ENCODE results near the gene DTNB. TPM values are rescaled to one million over a fixed set of nuclear protein-coding genes. Genes with fewer than 3 reads are reported as not detected.
"Not testable (repeated sequence)": the region's sequence is repeated elsewhere in the genome, so short reads cannot be mapped to it uniquely, and the experiment has no call there.

The DTNB gene
- polyA plus RNA-seq, 3 donors: 17.0 to 20.4 (median 19.6) TPM

DNA sequence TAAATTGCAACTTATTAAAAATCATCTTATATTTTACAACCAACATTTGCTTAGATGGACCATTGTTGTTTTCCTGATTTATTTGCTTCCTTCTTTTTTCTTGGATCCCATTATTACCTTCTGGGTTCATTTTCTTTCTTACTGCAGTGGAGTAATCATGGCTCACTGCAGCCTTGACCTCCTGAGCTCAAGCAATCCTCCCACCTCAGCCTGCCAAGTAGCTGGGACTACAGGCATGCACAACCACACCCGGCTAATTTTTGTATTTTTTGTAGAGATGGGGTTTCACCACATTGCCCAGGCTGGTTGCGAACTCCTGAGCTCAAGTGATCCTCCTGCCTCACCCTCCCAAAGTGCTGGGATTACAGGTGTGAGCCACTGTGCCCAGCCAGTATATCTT lies 123.8 kb downstream of the DTNB start:
- DNase-seq (ENCODE audit: low read depth in 3 of 3, low spot score in 2 of 3): not testable (repeated sequence)

DNA sequence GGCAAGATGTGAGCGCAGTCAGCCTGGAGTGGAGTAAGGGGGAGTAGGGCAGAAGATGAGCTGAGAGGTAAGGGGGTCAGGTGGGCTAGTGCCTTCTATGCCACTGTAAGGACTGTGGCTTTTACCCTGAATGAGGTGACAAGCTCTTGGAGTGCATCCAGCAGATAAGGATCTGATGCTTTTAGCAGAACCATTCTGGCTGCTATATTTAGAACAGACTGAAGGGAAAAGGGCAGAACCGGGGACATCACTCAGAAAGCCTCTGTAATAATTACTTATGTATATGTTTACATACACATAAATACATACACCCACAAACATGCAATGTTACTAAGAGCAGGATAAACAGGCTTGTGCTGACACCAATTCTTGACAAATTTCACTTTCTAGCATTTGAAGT lies 124.8 kb downstream of the DTNB start:
- DNase-seq (ENCODE audit: low read depth in 3 of 3, low spot score in 2 of 3): no peak

DNA sequence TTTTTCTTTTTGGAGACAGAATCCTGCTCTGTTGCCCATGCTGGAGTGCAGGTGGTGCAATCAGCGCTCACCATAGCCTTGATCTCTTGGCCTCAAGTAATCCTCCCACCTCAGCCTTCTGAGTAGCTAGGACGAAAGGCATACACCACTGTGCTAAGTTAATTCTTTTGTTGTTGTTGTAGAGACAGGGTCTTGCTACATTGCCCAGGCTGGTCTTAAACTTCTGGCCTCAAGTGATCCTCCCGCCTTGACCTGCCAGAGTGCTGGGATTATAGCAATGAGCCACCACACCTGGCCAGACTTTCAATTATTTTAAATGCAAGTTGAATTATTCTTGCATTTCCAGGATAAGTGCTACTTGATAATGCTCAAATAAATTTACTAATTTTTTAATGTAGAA lies 126.5 kb downstream of the DTNB start:
- no peak for DNase-seq (ENCODE audit: low read depth in 3 of 3, low spot score in 2 of 3)

DNA sequence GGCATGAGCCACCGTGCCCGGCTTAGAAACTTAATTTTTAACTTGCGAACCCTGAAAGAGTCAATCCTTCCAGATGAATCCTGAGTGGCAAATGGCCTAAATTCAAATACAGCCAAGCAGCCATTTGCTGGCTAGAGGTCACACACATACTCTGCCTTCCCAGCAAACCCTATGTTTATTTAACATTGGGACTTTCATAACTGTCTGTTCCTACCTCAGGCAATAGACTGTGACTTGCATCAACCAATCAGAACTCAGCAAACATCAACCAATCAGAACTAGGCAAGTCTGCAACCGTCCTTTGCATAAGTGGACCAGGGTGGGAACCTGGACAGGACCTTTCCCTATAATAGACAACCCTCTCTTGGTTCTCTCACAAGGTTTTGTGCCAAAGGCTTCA lies 127.5 kb downstream of the DTNB start:
- DNase-seq (ENCODE audit: low read depth in 3 of 3, low spot score in 2 of 3): no peak

DNA sequence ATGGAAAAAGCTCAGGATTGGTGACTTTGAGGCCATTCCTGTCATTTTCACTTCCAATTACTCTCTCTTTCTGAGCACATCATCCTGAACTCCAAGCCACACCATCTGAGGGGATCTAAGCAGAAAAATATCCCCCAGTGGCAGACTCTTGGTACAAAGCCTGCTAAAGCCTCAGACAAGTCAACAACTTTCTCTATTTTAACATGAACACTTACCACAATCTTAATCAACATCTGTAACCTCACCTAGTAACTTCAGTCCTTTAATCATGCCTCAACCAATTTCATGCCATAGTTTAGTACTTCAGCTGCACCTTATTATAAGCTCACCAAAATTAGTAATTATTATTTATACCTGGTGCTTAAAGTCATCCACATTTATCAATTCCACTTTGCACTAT lies 128.9 kb downstream of the DTNB start:
- no peak for DNase-seq (ENCODE audit: low read depth in 3 of 3, low spot score in 2 of 3)

DNA sequence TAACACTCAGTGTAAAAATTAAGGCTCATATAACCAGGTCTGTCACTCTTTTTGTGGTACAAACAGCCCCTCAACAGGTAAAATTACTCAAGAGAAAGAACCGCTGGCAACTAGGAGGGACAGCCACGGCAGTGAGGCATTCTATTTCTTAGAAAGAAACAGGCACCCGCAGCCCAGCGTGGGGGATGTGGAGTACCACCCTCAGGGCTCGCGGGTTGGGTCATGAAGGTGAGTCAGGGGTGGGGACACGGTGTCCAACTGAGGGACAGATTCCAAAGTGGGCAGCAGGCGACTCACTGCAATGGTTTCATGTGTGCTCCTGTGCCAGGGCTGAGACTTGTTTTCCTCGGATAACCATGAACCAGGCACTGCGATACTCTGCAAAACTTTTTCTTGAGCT lies 129.4 kb downstream of the DTNB start:
- DNase-seq (ENCODE audit: low read depth in 3 of 3, low spot score in 2 of 3): no peak

DNA sequence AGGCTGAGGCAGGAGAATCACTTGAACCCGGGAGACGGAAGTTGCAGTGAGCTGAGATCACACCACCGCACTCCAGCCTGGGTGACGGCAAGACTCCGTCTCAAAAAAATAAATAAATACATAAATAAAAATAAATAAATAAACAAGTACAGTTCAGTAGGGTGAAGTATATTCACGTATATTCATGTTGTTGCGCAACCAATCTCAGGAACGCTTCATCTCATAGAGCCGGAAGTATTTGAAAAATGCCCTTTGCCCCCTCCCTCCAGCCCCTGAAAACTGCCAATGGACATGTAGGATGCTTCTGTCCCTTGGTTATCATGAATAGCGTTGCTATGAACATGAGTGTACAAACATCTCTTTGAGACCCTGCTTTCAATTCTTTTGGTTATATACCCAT lies 132.0 kb downstream of the DTNB start:
- no peak for DNase-seq (ENCODE audit: low read depth in 3 of 3, low spot score in 2 of 3)

DNA sequence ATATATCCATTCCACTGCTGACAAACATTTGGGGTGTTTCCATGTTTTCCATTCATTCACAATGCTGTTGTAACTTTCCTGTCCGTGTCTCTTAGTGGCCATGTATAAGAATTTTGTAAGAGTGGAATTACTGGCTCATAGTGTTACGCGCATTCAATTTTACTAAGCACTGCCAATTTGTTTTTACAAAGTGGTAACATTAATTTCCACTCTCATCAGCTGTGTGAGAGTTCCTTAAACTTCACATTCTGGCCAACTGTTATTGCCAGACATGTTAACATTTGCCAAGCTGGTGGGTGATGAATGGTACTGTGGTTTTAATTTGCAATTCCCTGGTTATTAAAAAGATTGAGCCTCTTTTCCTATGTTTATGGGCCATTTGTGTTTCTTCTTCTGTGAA lies 134.2 kb downstream of the DTNB start:
- no peak for DNase-seq (ENCODE audit: low read depth in 3 of 3, low spot score in 2 of 3)

DNA sequence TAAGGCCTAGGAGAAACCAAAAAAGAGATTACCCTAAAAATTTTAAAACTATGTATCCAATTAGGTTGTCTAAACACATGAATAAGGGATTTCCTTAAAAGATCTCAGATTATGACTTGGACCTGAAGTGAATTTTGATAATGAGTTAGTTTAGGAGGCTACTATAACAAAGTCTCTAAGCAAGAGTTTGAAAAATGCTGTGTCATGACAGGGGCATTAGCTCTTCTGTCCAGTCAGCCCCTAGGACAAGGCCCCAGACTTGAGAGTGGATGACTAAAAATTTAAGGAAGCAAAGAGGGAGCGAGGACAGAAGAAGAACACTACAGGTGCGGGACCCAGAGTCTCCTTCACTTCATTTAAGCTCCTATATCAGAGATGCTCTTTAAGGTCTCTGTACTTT lies 135.9 kb downstream of the DTNB start:
- no peak for DNase-seq (ENCODE audit: low read depth in 3 of 3, low spot score in 2 of 3)

DNA sequence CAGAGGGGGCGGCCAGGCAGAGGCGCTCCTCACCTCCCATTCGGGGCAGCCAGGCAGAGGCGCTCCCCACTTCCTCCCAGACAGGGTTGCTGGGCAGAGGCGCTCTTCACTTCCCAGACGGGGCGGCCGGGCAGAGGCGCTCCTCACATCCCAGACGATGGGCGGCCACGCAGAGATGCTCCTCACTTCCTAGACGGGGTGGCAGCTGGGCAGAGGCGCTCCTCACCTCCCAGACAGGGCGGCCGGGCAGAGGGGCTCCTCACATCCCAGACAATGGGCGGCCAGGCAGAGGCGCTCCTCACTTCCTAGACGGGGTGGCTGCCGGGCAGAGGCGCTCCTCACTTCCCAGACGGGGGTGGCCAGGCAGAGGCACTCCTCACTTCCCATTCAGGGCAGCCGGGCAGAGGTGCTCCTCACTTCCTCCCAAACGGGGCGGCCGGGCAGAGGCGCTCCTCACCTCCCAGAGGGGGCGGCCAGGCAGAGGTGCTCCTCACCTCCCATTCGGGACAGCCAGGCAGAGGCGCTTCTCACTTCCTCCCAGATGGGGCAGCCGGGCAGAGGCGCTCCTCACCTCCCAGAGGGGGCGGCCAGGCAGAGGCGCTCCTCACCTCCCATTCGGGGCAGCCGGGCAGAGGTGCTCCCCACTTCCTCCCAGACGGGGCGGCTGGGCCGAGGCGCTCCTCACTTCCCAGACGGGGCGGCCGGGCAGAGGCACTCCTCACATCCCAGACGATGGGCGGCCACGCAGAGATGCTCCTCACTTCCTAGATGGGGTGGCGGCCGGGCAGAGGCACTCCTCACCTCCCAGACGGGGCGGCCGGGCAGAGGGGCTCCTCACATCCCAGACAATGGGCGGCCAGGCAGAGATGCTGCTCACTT lies 137.7 kb downstream of the DTNB start:
- DNase-seq (ENCODE audit: low read depth in 3 of 3, low spot score in 2 of 3): not testable (repeated sequence)

DNA sequence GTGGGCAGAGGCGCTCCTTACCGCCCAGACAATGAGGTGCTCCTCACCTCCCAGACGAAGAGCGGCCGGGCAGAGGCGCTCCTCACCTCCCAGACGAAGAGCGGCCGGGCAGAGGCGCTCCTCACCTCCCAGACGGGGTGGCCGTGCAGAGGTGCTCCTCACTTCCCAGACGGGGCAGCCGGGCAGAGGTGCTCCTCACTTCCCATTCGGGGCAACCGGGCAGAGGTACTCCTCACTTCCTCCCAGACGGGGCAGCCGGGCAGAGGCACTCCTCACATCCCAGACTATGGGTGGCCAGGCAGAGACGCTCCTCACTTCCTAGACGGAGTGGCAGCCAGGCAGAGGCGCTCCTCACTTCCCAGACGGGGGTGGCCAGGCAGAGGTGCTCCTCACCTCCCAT lies 138.4 kb downstream of the DTNB start:
- DNase-seq (ENCODE audit: low read depth in 3 of 3, low spot score in 2 of 3): not testable (repeated sequence)

DNA sequence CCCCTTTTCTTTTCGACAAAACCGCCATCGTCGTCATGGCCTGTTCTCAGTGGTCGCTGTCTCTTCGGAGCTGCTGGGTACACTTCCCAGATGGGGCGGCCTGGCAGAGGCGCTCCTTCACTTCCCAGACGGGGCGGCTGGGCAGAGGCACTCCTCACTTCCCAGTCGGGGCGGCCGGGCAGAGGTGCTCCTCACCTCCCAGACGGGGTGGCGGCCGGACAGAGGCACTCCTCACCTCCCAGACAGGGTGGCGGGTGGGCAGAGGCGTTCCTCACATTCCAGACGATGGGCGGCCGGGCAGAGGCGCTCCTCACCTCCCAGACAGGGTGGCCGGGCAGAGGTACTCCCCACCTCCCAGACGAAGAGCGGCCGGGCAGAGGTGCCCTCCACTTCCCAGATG lies 138.9 kb downstream of the DTNB start:
- no peak for DNase-seq (ENCODE audit: low read depth in 3 of 3, low spot score in 2 of 3)

DNA sequence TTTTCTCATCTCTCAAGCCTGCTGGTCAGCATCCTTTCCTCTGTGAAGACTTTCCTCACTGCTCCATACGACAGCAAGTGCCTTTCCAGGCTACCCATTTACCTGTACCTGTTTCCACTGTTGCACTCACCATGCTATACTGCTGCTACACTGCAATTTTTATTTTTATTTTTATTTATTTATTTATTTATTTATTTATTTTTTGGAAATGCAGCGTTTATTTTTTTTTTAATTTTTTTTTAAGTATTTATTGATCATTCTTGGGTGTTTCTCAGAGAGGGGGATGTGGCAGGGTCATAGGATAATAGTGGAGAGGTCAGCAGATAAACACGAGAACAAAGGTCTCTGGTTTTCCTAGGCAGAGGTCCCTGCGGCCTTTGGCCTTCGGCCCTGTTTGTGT lies 139.6 kb downstream of the DTNB start:
- not testable (repeated sequence) for DNase-seq (ENCODE audit: low read depth in 3 of 3, low spot score in 2 of 3)

DNA sequence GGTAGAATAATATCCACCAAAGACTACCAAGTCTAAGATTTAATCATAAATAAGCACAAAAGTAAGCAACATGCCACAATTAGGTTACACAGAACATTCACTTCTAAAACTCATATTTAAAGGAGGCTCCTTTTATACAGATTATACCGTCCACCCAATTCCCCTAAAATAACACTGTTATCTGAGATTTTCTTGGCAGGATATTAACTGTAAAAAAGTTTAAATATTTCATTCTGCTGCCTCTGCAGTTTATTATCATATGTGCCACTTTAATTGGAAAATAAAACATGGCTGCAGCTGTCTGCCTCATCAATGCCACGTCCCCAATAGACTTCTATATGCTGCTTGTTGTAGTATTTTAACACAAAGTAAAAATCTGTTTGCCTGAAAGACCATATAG lies 140.9 kb downstream of the DTNB start:
- no peak for DNase-seq (ENCODE audit: low read depth in 3 of 3, low spot score in 2 of 3)

DNA sequence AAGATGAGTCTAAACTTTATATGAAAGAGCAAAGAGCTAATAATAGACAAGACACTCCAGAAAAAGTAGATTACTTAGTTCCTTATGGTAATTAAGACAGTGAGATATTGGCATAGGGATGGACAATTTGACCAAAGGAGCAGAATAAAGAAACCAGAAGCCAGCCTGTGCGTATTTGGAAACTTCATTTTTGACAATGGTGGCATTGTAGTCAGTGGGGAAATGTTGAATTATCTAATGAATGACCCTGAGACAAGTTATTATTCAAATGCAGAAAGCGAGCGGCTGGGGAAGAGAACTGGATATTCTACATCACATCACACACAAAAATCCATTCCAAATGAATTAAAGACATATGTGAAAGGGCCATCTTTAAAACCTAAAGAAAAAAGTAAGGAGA lies 144.3 kb downstream of the DTNB start:
- no peak for DNase-seq (ENCODE audit: low read depth in 3 of 3, low spot score in 2 of 3)

DNA sequence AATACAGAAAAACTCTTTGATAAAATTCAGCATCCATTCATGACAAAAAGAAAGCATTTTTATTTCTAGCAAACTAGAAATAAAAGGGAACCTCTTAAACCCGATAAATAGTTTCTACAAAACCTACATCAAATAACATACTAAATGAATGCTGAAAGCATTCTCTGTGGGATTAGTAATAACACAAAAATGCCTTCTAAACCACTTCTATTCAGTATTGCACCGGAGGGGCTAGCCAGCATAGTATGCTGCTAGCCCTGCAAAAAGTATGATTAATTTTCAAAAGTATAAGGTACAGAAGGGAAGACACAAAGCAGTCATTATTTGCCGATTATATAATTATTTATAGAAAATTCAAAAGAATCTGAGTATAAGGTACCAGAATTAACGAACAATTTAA lies 145.2 kb downstream of the DTNB start:
- DNase-seq (ENCODE audit: low read depth in 3 of 3, low spot score in 2 of 3): no peak

DNA sequence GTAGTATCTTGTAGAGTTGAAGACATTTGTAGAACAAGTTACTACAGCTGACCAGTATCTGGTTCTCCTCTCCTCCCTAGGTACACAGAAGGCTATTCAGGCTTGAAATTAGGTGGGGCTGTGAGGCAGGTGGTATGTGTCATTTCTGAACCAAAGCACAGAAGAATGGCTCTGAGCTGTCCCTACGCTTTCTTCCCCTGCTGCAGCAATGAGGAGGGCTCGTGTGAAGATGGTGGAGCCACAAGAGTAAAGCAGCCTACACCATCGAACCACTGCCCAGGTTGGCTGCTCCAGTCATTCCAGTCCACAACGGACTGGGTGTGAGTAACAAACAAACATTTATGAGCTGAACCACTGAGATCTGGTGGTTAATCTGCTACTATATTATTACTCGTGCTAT lies 148.9 kb downstream of the DTNB start:
- DNase-seq (ENCODE audit: low read depth in 3 of 3, low spot score in 2 of 3): no peak

DNA sequence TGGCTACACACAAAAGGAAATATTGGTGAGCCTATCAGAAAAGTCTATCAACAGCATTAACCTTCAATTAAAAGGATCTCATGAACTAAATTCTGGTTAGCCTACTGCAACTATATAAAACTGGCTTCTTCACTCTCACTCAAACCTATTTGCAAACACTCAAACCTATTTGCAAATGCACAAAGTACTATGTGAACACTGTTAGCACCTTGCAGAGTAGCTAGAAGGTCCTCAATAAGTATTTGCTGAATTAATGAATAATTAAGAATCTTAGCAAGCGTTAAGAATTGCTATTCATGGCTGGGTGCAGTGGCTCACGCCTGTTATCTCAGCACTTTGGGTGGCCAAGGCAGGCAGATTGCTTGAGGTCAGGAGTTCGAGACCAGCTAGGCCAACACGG lies 150.3 kb downstream of the DTNB start:
- no peak for DNase-seq (ENCODE audit: low read depth in 3 of 3, low spot score in 2 of 3)

DNA sequence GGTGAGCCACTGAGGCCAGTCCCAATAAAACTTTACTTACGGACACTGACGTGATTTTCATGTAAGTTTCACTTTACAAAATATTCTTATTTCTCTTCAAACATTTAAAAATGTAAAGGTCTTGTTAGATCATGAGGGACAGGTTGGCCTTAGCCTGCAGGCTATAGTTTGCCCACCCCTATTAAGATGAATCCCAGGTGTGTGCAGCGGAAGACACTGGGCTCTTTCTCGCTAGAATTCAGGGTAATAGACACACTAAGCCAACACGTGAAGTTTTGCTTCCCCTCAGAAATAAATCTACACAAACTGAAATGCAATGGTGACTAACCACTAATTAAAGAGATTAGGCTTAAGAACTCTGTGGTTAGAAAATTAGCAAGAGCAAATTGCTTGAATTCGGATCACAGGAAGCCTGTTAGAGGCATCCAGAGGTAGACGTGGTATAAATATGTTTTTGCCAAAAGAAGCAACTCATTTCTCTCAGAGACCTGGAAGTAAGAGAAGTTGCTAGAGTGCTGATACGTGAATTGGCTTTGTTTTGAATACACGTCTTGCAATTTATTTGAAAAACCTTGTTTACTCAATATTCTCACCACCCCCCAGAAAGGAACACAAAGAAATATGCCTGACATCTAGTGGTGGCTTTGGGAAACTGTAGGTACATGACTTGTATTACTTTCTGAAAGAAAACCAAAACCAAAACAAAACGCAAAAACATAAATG lies 151.6 kb downstream of the DTNB start:
- peak; percentile 50 to 67 (median 63) for DNase-seq (ENCODE audit: low read depth in 3 of 3, low spot score in 2 of 3)

DNA sequence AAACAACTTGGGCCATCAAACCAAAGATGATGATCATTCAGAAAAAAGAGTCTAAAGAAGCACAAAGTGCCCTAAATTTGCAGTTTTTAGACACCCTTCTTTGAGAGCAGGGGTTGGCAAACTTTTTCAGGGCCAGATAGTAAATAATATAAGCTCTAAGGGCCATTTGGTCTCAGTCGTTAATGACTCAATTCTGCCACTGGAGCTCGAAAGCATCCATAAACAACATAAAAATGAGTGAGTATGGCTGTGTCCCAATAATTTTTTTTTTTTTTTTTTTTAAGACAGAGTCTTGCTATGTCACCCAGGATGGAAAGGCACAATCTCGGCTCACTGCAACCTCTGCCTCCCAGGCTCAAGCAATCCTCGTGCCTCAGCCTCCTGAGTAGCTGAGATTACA lies 152.3 kb downstream of the DTNB start:
- DNase-seq (ENCODE audit: low read depth in 3 of 3, low spot score in 2 of 3): no peak

DNA sequence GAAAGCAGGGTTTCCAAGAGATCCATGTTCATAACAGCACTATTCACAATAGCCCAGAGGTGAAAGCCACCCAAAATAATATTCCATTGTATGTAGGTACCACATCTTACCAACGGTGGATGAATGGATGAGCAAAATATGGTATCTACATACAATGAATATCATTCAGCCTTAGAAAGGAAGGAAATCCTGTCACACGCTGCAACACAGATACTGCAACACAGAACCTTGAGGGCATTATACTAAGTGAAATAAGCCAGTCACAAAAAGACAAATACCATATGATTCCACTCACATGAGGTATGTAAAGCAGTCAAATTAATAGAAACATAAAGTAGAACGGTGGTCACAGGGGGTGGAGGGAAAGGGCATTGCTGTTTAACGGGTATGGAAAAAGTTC lies 155.7 kb downstream of the DTNB start:
- no peak for DNase-seq (ENCODE audit: low read depth in 3 of 3, low spot score in 2 of 3)

DNA sequence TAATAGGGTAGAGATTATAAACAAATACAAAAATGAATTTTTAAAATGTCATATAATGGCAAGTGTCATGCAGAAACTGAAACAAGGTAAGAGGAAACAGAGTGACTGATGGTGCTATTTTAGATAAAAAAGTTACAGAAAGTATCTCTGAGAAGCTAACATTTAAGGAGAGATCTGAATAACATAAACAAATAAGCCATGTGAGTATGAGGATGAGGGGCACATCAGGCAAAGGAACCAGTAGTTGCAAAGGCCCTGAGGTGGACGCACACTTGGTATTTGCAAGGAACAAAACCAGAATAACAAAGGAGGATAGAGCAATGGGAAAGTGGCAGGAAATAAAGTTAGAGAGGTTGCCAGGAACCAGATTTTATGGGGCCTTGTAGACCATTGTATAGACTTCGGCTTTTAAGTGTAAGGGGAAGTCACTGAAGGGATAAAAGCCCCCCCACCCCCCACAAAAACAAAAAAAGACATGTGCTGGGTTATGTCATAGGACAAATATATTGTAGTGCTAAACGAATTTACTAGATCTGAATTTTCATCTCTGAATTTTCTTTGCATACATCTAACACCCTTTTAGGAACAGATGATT lies 159.2 kb downstream of the DTNB start:
- no peak for DNase-seq (ENCODE audit: low read depth in 3 of 3, low spot score in 2 of 3)

Measured in right renal cortex interstitium (tissue), 3 donors.